Limb (tissue), 2 donors: ENCODE data around the gene MAP6.
A peak's percentile ranks its signal among the peaks of the same experiment; 100 is the strongest.

Experiments used
- DNase-seq, 2 donors: peaks; one replicate each; pipeline ENCODE4 v3.0.0-alpha.2; 2016; ENCODE audit errors: extremely low spot score in 2 of 2

Gene MAP6

GRCh38 chr11:75632450-75632849 is 36.4 kb downstream of the MAP6 start:
- DNase-seq, result no peak

- DNase-seq, result no peak
Observed at GRCh38 chr11:75631086-75631730, 37.6 kb downstream of the MAP6 start.

DNA sequence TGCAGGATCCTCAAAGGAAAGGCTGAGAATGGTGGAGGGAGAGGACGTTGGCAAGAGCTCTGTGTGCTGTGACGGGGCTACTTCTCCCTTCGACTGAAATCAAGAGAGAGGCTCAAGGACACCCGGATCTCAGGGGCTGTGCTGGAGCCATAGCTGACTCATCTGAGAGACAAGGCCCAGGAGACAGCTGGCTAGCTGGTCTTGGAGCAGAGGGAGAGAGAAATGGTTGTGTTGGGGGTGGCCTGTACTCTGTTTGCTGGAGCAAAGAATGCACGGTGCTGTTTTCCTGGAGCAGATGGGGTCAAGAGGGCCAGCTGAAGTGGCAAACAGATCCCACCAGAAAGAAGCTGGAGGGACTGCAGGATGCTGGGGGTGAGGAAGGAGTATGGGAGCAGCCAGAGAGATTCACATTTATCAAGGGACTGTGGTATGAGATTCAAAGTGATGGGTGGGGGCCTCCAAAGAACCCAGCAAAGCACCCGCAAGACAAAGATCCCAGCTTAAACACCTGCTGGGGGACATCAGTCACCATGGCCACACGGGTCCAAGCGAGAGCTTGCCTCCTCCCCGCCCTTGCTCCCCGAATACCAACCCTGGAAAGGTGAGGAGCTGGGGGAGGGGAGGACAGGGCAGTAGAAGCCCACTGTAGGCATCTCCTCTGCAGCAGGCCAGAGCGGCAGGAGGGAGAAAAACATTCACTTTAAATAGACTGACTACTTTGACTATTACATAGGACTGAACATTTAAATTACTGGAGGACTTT is 40.8 kb downstream of the MAP6 start:
- DNase-seq, result no peak

DNA sequence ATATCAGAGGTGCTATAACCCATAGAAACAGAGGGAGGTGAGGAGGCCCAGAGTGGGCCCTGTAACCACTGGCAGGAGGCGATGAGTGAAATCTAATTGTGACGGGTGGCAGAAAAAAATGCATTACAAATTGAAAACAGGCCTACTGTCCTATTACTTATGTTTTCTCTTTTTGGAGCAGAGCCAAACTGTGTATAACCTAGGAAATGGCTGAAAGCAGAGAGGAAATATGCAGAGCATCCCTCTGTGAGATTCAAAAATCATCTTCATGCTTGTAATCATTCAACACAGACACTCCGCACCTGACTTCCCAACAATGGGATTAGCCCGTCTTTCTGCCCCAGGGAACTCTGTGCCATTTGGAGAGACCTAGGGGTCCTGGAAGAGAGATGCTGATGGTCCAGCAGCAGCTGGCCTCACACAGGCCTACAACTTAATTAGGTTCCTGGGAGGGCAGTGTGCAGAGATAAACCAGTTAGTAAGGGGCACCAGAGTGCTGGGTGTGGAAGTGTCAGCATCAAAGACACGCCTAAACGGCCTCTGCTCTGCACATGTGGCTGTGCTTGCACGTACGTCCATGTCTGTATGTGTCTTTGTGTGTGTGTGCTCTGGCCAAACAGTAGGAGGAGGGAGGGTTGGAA is 41.8 kb downstream of the MAP6 start:
- no peak for DNase-seq

DNA sequence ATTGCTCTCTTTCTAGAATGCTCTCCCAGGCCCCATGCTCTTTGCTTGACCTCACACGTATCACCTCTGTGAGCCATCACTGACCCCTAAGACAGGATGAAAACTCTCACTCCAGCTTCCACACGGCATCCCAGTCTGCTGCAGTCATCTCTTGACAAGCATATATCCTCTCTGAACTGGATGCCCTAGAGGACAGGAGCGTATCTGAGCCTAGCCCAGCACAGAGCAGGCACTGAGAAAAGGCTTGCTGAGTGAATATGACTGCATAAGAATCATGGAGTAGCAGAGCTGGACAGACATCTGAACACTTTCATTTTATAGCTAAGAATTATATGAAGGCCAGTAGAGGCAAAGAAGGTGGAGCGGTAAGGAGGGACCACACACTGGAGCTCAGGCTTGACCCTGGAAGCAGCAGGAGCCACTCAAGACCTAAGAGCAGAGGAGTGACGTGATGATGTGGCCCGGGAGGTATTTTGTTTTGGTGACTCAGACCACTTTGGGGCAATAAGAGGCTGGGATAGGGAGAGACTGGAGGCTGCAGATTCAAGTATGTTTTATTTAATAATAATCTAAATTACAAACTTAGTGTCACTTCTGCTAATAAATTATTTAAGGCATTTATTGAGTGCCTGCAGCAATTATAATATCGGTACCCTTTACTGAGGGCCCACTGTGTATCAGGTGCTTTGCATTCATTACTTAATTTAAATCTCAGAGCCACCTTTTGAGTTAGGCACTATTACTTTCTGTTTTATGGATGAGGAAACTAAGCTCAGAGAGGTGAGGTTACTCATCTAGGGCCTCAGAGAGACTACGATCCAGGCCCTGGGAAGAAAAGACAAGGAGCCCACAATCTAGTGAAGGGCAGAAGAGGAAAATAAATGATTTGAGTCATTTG is 42.6 kb downstream of the MAP6 start:
- DNase-seq, result no peak

DNA sequence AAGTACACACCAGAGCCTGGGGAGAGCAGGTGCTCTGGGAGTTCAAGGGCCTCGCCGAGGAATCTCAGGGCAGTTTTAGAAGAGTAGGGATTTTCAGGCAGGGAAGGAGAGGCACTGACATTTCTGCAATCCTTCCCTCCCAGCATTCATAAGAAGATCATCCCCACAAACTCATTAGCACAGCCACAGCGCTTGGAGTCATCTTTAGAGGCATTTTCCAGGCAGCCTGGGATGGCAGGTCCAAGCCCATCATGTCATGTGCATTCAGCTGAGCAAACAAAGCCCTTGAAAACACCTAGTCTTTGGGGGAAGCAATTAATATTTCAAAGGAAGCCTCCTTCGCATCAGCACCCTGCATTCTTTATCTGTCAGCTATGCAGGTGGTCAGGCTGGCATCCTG is 43.8 kb downstream of the MAP6 start:
- no peak for DNase-seq

GRCh38 chr11:75616281-75616680 is 52.6 kb downstream of the MAP6 start:
- peak in 1 of 2 donors; percentile 13 for DNase-seq

GRCh38 chr11:75615751-75616150 is 53.1 kb downstream of the MAP6 start:
- peak in 1 of 2 donors; percentile 42 for DNase-seq

DNA sequence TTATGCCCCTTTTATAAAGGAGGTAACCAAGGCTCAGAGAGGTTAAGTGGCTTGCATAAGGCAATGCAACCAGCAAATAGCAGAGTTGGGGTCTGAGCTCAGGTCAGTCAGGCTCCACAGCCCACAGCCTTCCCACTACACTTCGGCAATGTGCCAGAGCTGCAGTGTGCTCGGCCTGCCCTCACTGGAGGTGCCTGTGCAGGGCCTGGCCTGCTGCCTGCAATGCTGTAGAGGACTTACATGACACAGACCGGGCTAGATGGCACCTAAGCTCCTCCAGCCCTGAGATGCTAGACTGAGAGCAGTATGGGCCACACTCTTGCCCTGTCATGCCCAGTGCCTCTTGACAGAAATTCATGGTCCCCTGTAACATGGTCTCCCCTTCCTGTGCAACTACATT is 57.0 kb downstream of the MAP6 start:
- no peak for DNase-seq

DNA sequence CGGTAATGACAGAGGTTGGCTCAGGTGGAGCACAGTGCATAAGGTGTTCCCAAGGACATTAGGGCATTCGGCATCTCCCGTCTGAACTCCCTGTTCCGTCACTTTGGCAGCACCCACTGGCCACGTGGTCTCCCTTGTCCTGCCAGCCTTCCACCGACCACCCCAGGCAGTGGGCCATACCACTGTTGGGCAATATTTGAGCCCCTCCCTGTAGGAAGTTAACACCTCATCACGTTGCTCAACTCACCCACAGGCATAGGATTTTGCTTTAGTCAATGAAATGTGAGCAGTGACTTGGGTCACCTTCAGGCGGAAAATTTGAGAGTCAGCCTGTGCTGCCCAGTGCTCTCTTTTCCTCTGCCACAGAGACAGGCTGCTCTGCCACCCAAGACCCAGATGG is 62.7 kb downstream of the MAP6 start:
- DNase-seq, result no peak

DNA sequence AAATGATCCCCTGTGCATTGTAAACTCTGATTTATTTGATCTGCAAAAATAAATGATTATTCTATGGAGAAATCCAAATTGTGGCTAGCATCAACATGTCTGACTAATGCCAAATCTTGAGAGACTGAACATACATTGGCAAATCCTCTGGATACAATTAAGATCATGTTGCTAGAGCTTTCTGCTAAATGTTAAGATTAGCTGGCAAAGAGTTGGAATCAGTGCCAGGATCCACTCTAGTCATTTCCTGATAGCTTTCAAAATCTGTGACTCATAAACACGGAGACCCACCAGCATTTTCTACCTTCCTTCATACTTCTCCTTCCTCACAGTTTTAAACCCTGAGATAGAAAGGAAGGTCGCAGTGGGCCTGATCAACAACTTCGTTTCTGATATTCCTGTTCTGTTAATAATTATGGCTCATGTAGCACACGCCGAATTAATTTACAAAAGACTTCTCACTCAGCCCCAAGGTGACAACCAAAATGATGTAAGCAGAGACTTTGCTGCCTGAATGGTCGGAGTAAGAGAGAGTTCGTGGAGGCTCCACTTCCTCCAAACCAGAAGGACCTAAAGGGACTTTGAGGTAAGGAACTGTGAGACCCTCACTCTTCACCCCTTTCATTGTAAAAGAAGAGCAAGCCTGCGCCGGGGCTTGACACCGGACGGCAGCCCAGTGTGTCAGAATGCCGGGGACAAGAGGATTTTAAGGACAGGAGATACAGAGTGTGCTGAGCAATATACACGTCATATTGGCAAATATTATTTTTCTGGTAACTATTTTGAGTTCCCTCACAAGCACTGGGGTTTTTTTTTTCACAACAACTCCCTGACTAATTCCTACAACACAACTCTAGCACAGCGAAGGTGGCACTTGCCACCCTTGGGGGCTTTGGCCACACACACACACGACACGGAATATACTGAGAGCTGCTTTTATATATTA is 64.8 kb downstream of the MAP6 start:
- DNase-seq, result no peak

- no peak for DNase-seq
Observed at GRCh38 chr11:75602951-75603350, 65.9 kb downstream of the MAP6 start.

DNA sequence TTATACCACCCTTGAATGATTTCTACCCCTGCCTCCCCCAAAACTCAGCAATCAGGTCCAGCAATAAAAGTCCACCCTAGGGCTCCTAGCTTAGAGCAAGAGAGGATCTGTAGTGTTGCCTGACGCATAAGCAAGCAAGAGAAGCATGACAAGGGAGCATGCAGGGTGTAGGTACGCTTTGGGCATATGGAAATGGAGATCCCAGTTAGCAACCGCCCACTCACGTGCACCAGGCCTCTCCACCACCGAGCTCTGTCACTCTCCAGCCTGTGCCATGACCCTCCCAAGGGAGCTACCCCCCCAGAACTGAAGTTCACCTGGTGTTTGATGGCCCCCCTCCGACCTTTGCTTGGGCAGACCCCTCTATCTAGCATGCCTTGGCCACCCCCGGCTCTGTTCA is 67.3 kb downstream of the MAP6 start:
- DNase-seq, result no peak

DNA sequence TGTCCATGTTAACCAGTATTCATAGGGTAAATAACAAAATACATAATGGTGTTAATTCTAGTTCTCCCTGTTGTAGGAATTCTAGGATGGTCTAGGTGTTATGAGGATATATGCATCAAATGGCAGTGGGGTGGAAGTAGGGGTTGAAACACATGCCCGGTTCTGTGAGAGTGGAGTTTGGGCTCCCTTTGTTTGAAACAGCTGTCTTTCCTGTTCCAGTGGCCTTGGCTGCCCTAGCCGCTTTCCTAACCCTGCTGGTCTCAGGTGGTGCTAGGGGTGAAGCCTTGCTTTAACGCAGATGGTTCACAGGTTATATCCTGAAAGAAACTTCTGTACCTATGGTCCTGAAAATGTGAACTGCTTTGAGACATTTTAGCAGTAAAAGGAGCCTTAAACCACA is 68.5 kb downstream of the MAP6 start:
- DNase-seq, result no peak

GRCh38 chr11:75598900-75599299 is 69.9 kb downstream of the MAP6 start:
- no peak for DNase-seq

DNA sequence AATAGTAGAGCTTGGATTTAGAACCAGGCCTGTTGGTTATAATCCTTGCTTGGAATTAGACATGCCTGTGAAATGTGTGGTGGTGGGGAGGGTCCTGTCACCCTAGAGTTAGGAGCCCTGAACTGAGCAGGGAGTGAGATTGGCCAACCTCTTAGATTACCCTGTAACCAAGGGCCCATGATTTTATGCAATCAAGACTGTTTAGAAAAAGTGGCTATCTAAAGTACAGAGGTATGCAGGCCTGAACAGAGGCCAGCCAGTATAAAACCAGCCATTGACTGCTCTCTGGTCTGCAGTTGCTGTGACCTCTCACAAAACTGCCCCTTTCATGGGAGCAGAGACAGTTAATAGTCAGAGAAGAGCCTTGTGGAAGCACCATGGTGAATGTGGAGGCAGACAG is 70.6 kb downstream of the MAP6 start:
- DNase-seq, result no peak

- DNase-seq, result no peak
Observed at GRCh38 chr11:75597636-75598035, 71.2 kb downstream of the MAP6 start.

DNA sequence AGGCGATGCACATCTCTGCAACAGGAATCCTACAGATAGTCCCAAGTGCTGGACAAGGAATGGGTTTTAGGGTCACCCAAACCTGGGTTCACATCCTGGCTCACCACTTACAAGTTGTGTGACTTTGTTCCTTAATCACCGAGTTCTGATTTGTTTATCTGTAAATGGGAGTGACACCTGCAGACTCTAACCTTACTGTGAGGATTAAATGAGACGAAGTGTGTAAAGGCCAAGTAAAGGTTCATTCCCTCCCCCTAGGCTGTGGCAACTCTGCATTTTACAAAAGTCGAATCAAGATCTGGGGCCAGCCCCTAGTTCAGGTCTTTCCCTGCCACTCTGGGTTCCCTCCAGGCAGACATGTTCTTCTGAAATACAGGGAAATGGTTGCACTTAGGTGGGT is 71.9 kb downstream of the MAP6 start:
- no peak for DNase-seq

GRCh38 chr11:75595429-75595828 is 73.4 kb downstream of the MAP6 start:
- no peak for DNase-seq

- DNase-seq, result no peak
Observed at GRCh38 chr11:75594211-75594610, 74.6 kb downstream of the MAP6 start.
